Measurements from ENCODE around the gene ZNF256. TPM values are rescaled to one million over a fixed set of nuclear protein-coding genes. Genes with fewer than 3 reads are reported as not detected.

Gene ZNF256
- total and polyA plus RNA-seq, 10 of the 15 experiments (the other 5 are each of a cell fraction or from before 2014, with no cell fraction given), result 1.0 to 7.5 (median 4.3) TPM

- TF ChIP-seq ZBTB40 (IDR thresholded peaks at IDR 0.05; ENCODE audit: borderline replicate concordance), result no peak
These were observed 43.8 kb downstream of the ZNF256 start (continued) for GRCh38 chr19:57903618-57904184.

- no peak for DNase-seq (ENCODE audit: low read depth, low spot score)
- BruUV-seq (replicated peaks), result no TSS peak
- WGBS (ENCODE audit: insufficient coverage, insufficient replicate concordance, low lambda C conversion rate, missing lambda C conversion rate), result 96% methylated on average over 5 of the region's 5 CpGs
- CTCF ChIA-PET, result interaction anchor here (1.0 to 1.3 kb wide), 2 partner anchors 13 to 798 kb away, joined by 3 to 4 read pairs; no protein-coding TSS in a partner anchor
- Histone ChIP-seq H3K36me3 (ENCODE audit: control insufficient read depth in 2 of 2, insufficient read depth in 2 of 2, low read length in 1 of 2) (no peaks in the 10 kb centered on the region), H3K4me3 (no peak overlapping the region), H3K4me2 (ENCODE audit: control insufficient read depth, insufficient read depth) (no peak overlapping the region), H4K20me1 (ENCODE audit: control insufficient read depth, insufficient read depth) (no peaks in the 10 kb centered on the region), H3K4me1 (ENCODE audit: control insufficient read depth, insufficient read depth, low read length) (no peaks in the 10 kb centered on the region), H3K79me2 (ENCODE audit: control insufficient read depth, insufficient read depth, low read length) (no peaks in the 10 kb centered on the region), H3K9me3 (replicated peaks; ENCODE audit: control insufficient read depth, insufficient read depth, low read length) (no peaks in the 10 kb centered on the region; the same call in 2 of the 3 replicates), H3K9ac (ENCODE audit: control insufficient read depth, insufficient read depth, low read length) (no peak overlapping the region), H3K27ac (ENCODE audit: control insufficient read depth, insufficient read depth) (no peak overlapping the region), H3K27me3 (replicated peaks in 1 of 2; ENCODE audit: control insufficient read depth in 2 of 2, insufficient read depth in 2 of 2, low read length in 1 of 2) (no peaks in the 10 kb centered on the region), H2AFZ (ENCODE audit: control insufficient read depth, low read depth, low read length) (no peak overlapping the region)
- in situ Hi-C loops (cut with MboI) (no loop called here), intact Hi-C loops (cut with micrococcal nuclease; ENCODE audit: unreplicated experiment) (no loop called here)
- no peak for FAIRE-seq
- SMC1A ChIA-PET (ENCODE audit: uncharacterized antibody, unreplicated experiment), result no interaction called here
- POLR2A ChIA-PET, result no interaction called here
- no peak for ATAC-seq
- RAD21 ChIA-PET (ENCODE audit: unreplicated experiment), result no interaction called here
- TF ChIP-seq USF2 (IDR thresholded peaks at IDR 0.05; ENCODE audit: borderline replicate concordance, low read depth, low read length), result no peak
- no peak for TF ChIP-seq MYC (IDR thresholded peaks at IDR 0.05; ENCODE audit: insufficient read depth, insufficient read length, insufficient replicate concordance, low read length, severe bottlenecking)
- TF ChIP-seq SMAD5 (IDR thresholded peaks at IDR 0.05; ENCODE audit: low read depth), result no peak
- TF ChIP-seq MEF2B (IDR thresholded peaks at IDR 0.05; ENCODE audit: partially characterized antibody, poor library complexity, severe bottlenecking), result no peak
- no peak for TF ChIP-seq HDAC6 (IDR thresholded peaks at IDR 0.05; ENCODE audit: unreplicated experiment)
- no peak for TF ChIP-seq ELK1 (IDR thresholded peaks at IDR 0.05; ENCODE audit: low read depth, low read length)
- TF ChIP-seq CUX1 (IDR thresholded peaks at IDR 0.05; ENCODE audit: insufficient replicate concordance, low read depth, low read length), result no peak
- no peak for TF ChIP-seq SPI1 (IDR thresholded peaks at IDR 0.05; ENCODE audit: borderline replicate concordance, insufficient read depth, low read depth, low read length)
- TF ChIP-seq CBFB (IDR thresholded peaks at IDR 0.05; ENCODE audit: low read depth), result no peak
These were observed 47.2 kb downstream of the ZNF256 start for GRCh38 chr19:57900311-57900710.
